Tibial artery (tissue), 4 donors: ENCODE data around the gene ZNF277.

ENCODE experiments used
- DNase-seq, 2 donors: peaks; one replicate each; pipeline ENCODE4 v3.0.0-alpha.2; 2019
- H3K27ac ChIP-seq, 2 donors: fragments of 200-600 bp; sonication (generic) in 1 of 2; 1 replicate in 1 of 2; 2 replicates in 1 of 2; pipeline ENCODE4 v1.5.1; 2018 to 2019; ENCODE audit warnings: mild to moderate bottlenecking in 1 of 2
- H3K27me3 ChIP-seq, 2 donors: fragments of 200-600 bp; sonication (generic) in 1 of 2; one replicate each; pipeline versions ENCODE4 v1.5.1 to v1.6.0; 2016 to 2019
- H3K36me3 ChIP-seq, 3 donors: fragments of 200-600 bp; sonication (generic) in 2 of 3; one replicate each; pipeline ENCODE4 v1.5.1; 2016 to 2019; ENCODE audit warnings: mild to moderate bottlenecking in 2 of 3
- H3K4me1 ChIP-seq, 4 donors: fragments of 200-600 bp; sonication (generic) in 2 of 4; 1 replicate in 3 of 4; 2 replicates in 1 of 4; pipeline ENCODE4 v1.5.1; 2016 to 2019
- H3K4me3 ChIP-seq, 2 donors: fragments of 200-600 bp; sonication (generic) in 1 of 2; 1 replicate in 1 of 2; 2 replicates in 1 of 2; pipeline ENCODE4 v1.5.1; 2018 to 2019; ENCODE audit warnings: mild to moderate bottlenecking in 2 of 2
- H3K9me3 ChIP-seq, 3 donors: fragments of 200-600 bp; sonication (generic) in 1 of 3; one replicate each; pipeline ENCODE4 v1.5.1; 2016 to 2019
- intact Hi-C: fragments of 100-400 bp; cut with DNase I; formaldehyde crosslinking; loops from one replicate; pipeline ENCODE4 v1.15.0; 2023; ENCODE audit warnings: low total_unique reads
- TF ChIP-seq, protein P1 (sequence below), 2 experiments: fragments of 200-600 bp in 1 of 2; fragments of 450-650 bp in 1 of 2; IDR thresholded peaks; one replicate each; pipeline ENCODE4 v1.5.1; 2017 to 2019; ENCODE audit warnings: antibody characterized with exemption in 2 of 2, mild to moderate bottlenecking in 1 of 2, moderate library complexity in 1 of 2

The ZNF277 gene

DNA sequence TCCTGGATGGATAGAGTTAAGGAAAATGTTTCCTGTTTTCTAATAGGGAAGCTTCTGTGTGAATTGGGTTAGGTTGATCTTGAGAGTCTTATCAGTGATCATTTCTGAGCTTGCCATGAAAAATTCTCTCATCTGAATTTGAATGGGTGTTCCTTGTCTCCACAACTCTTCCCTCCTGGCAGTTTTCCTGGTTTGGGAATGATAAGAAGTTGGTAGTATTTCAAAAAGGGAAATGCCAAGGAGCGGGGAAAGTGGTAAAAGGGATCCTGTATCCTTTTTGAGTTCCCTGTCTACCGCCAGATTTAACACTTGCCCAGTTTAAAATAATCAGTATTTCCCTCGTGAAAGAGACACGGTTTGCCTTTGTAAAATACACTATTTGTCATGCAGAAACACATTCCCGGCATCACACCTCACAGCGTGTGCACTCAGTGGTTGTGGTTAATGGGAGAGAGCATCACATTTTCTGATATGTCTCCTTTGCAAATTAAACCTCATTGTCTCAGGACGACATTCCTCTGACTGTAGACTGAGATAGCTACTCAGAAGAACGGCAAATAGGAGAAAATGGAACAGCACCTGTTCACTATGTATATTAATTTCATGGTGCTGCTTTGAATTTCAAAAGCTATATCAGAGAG is 130.6 kb downstream of the ZNF277 start:
- Histone ChIP-seq H3K4me1 (no peaks in the 10 kb centered on the region), H3K36me3 (peaks cover 38 to 51% (median 50%) of the 10 kb centered on the region in 3 donors), H3K4me3 (no peak overlapping the region), H3K27ac (no peak overlapping the region), H3K9me3 (no peaks in the 10 kb centered on the region), H3K27me3 (no peaks in the 10 kb centered on the region)
- intact Hi-C loops, result no loop called here
- TF ChIP-seq, protein P1, sequence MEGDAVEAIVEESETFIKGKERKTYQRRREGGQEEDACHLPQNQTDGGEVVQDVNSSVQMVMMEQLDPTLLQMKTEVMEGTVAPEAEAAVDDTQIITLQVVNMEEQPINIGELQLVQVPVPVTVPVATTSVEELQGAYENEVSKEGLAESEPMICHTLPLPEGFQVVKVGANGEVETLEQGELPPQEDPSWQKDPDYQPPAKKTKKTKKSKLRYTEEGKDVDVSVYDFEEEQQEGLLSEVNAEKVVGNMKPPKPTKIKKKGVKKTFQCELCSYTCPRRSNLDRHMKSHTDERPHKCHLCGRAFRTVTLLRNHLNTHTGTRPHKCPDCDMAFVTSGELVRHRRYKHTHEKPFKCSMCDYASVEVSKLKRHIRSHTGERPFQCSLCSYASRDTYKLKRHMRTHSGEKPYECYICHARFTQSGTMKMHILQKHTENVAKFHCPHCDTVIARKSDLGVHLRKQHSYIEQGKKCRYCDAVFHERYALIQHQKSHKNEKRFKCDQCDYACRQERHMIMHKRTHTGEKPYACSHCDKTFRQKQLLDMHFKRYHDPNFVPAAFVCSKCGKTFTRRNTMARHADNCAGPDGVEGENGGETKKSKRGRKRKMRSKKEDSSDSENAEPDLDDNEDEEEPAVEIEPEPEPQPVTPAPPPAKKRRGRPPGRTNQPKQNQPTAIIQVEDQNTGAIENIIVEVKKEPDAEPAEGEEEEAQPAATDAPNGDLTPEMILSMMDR (IDR thresholded peaks at IDR 0.05), result no peak
- no peak for DNase-seq

DNA sequence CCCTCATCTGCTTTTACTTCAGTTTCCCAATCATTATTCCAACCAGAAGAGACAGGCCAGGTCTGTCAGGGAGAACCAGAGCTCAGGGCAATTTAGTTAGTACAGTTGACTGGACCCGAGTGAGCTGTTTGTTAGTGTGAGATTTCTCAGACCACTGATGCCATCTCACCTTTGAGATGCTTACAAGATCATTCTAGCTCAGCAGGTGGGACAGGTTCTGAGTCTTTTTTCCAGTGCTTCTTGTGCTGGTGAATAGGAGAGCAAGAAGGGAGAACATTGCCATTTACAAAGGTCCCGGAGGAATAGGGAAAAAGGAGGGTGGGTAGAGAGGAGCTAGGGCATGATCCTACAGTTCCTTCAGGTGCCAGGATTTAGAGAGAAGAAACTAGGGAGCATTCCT is 131.4 kb downstream of the ZNF277 start:
- H3K27ac ChIP-seq, result no peak overlapping the region
- TF ChIP-seq, protein P1 (IDR thresholded peaks at IDR 0.05), result no peak
- H3K4me1 ChIP-seq, result no peaks in the 10 kb centered on the region
- no peaks in the 10 kb centered on the region for H3K27me3 ChIP-seq
- DNase-seq, result no peak
- no peak overlapping the region for H3K4me3 ChIP-seq
- intact Hi-C loops, result no loop called here
- H3K36me3 ChIP-seq, result peaks cover 46 to 60% (median 58%) of the 10 kb centered on the region in 3 donors
- no peaks in the 10 kb centered on the region for H3K9me3 ChIP-seq

DNA sequence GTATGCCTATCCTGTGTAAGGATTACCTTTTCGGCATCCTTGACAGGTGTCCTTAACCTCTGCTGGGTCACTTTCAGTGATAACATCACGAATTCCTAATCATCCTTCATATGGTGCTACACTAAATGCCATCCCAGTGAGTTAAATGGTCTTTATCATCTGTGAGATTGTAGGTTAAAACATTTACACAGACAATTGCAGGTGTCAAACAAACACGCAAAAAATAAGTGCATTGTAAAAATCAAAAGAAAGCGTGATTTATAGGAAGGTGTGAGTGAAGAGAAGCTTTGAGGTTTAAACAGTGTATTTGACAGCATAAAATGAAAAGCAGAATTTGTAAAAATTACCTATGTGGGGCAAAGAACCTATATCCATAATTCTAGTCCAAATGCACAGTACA is 132.3 kb downstream of the ZNF277 start:
- DNase-seq, result no peak
- Histone ChIP-seq H3K4me1 (no peaks in the 10 kb centered on the region), H3K36me3 (peaks cover 55 to 69% (median 67%) of the 10 kb centered on the region in 3 donors), H3K27me3 (no peaks in the 10 kb centered on the region), H3K4me3 (no peak overlapping the region), H3K9me3 (no peaks in the 10 kb centered on the region), H3K27ac (no peak overlapping the region)
- intact Hi-C loops, result no loop called here
- TF ChIP-seq, protein P1 (IDR thresholded peaks at IDR 0.05), result no peak

DNA sequence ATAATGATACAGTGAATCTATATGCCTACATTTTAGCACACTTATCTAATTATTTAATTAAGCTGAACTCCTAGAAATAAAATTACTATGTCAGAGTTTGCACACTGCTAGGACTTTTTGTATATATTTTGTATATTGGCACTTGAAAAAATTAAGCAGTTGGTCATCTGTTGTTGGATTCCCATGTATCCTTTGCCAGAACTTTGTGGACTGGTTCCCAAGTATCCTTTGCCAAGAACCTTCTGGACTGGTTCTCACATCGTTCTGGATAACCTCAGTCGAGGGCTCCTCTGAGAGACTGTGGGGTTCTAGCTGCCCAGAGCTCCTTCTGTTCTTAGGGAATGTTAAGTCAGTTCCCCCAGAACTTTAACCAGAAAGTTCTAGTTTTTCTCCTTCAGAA is 135.0 kb downstream of the ZNF277 start:
- DNase-seq, result no peak
- Histone ChIP-seq H3K4me3 (no peak overlapping the region), H3K36me3 (peaks cover 55 to 93% (median 70%) of the 10 kb centered on the region in 3 donors), H3K27ac (no peak overlapping the region), H3K27me3 (no peaks in the 10 kb centered on the region), H3K4me1 (no peaks in the 10 kb centered on the region), H3K9me3 (no peaks in the 10 kb centered on the region)
- TF ChIP-seq, protein P1 (IDR thresholded peaks at IDR 0.05), result no peak
- intact Hi-C loops, result no loop called here

DNA sequence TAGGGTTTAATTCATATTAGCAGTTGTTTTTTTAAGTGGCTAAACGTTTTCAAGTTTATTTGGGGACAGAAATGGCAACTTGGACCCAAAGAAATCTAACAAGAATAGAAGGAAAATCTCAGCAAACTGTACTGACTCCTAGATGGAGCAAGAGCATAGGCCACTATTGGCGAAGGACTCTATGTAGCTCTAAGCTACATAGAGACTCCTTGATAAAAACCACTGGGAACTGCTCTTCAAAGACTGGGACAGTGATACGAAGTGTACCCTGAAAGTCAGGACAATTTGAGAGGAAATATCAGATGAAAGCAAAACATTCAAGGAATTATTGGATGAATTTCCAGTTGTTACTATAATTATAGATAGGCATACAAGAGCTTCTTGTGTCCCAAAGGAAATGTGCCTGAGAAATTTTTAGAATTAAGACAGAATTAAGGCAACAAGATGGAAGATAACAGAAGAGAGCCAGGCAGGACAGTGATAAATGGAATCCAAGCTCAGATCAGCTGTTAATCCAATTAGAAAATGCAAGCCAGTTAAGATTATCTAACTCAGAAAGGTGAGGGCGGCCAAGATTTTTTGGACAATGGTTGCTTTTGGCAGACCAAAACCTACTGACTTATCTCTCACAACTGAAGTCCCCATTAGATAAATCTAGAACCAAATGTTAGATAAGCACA is 140.0 kb downstream of the ZNF277 start:
- peaks cover 25 to 50% (median 30%) of the 10 kb centered on the region in 3 donors for H3K36me3 ChIP-seq
- DNase-seq, result no peak
- intact Hi-C loops, result no loop called here

More for the DNA sequence above, 140.0 kb downstream of the ZNF277 start:
- H3K27me3 ChIP-seq, result no peaks in the 10 kb centered on the region
- TF ChIP-seq, protein P1 (IDR thresholded peaks at IDR 0.05), result no peak
- no peaks in the 10 kb centered on the region for H3K4me1 ChIP-seq
- no peak overlapping the region for H3K4me3 ChIP-seq
- H3K27ac ChIP-seq, result no peak overlapping the region
- H3K9me3 ChIP-seq, result peaks cover 0 to 10% (median 4%) of the 10 kb centered on the region in 3 donors
